Amygdala (tissue), 56 donors: ENCODE results near the gene NRL.
A peak's percentile ranks its signal among the peaks of the same experiment; 100 is the strongest.

Source experiments
- DNase-seq, 56 donors: peaks; one replicate each; lab custom pipeline; 2025; lab: John Stamatoyannopoulos, UW

The NRL gene

GRCh38 chr14:24145690-24146452 is 31.1 kb upstream of the NRL start:
- DNase-seq: no peak

DNA sequence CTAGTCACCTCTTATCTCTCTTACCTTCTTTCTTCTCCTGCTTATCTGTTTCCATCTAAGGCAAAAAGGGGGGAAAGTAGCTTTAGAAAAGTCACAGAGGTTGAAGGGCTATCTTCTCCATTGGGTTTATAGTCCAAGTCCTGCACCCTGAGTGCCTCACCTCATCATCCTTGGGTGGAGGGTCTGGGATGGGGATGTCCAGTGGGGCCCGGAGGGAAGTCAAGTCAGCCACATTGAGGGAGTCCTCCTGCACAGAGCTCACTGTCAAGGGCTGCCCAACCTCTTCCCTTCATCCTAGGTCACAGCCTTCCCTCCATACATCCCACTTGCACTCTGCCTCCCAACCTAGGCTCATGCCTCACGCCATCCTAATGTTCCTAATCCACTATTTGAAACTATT is 30.5 kb upstream of the NRL start:
- no peak for DNase-seq

DNA sequence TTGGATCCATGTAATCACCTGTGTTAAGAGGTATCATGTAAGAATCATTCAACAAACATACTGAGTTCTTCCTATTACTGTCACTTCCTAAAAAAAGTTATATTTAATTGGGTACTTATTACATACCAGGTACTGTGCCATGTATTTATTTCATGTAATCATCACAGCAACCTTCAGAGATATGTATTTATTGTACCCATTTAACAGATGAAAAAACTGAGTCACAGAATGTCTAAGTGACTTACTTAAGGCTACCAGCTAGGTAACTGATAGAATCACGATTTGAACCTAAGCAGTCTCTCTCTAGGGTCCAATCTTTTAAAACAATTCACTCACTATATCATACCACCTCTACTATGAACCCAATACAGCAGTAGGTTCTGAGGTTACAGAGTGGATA is 29.7 kb upstream of the NRL start:
- no peak for DNase-seq

- DNase-seq: no peak
These were observed 28.8 kb upstream of the NRL start for GRCh38 chr14:24143511-24143910.

GRCh38 chr14:24141097-24141880 is 26.5 kb upstream of the NRL start, which contains the start of gene EMC9:
Gene EMC9 (minus strand): TSS chr14:24141591. CDS start chr14:24141304, 287 bp downstream.
- DNase-seq: peak; percentile 75 to 100 (median 99)

DNA sequence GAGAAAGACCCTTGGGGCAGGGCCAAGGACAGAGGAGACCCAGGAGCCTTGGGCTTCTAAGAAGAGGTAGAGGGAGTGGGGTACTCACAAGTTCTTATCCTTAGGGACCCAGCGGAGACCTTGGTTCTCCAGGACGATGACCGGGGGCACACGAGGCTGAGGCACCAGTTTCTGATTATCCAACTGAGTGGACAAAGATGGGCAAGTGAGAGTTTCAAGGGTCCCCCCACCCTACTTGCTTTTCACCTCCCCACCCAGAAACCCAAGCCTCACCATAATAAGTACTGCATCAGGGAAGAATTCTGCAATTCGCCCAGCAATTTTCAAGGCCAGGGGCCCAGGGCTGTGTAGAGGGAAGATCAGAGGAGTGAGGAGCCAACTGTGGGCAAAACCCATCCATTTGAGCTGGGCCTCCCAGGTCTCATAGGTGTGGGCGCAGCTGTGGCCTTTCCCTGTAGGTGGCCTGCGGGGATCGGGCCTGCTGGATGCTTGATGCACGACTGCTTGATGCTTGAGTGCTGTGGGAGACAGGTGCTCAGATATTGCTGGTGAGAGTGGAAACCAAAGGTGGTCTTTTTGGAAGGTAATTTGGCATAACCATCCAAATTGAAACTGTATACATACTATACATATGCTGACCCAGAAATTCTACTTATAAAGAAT is 24.7 kb upstream of the NRL start:
- no peak for DNase-seq

DNA sequence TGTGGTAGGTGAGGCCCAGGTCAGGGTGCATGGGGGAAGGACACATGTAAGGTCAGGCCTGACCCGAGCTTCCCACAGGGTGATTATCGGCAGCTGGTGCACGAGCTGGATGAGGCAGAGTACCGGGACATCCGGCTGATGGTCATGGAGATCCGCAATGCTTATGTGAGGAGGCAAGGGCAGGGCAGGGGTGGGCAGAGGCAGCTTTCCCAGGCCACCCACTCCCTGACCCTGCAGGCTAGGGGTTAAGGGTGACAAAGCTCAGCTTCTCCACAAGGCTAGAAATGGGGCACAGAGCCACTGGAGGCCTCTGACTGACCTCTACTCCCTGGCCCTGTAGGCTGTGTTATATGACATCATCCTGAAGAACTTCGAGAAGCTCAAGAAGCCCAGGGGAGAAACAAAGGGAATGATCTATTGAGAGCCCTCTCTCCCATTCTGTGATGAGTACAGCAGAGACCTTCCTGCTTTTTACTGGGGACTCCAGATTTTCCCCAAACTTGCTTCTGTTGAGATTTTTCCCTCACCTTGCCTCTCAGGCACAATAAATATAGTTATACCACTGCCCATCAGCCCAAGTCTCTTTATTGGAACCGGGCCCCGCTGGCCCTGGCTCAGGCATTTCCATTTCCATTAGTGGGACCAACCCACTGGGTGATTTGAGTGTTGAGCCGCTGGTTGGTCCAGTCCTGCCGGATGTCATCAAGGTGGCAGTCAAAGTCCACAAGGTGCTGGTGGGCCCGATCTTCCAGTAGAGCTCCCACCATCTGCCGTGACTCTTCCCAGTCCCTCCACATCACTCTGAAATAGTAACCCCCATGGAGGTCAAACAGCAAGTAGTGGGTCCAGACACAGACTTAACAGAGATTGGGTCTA is 23.9 kb upstream of the NRL start:
- no peak for DNase-seq

GRCh38 chr14:24137529-24138395 is 23.0 kb upstream of the NRL start:
- no peak for DNase-seq

DNA sequence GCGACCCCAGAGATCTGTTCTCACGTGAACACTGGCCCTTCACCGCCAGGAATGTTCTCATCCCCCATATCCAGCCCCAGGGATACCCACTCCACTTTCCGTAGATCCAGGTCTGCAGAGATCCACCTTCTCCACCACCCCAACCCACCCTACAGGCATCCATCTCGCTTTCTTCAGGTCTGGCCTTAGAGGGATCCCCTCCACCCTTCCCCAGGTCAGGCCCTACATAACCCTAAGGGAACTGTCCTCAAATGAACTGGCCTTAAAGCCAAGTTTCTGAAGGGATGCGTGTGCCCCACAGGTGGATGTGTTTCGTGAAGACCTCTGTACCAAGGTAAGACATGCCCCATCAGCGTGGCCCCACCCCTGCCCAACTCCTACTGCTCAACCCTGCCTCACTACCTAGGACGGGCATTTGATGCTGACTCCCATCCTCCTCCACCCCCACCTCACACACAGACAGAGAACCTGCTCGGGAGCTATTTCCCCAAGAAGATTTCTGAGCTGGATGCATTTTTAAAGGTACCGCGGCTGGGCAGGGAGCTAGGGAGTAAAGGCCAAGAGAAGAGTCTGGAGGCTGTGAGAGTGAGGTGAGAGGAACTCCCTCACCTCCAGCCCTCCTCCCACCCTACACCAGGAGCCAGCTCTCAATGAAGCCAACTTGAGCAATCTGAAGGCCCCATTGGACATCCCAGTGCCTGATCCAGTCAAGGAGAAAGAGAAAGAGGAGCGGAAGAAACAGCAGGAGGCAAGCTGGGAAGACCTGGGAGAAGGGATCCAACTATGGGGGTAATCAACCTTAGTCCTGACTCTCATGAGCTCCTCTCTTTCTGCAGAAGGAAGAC is 22.2 kb upstream of the NRL start:
- DNase-seq: no peak

GRCh38 chr14:24135834-24136683 is 21.3 kb upstream of the NRL start, which contains the start of gene PSME1:
Gene PSME1 (plus strand): TSS chr14:24136194. CDS start chr14:24136263, 69 bp downstream.
- DNase-seq: peak; percentile 30 to 95 (median 85)

DNA sequence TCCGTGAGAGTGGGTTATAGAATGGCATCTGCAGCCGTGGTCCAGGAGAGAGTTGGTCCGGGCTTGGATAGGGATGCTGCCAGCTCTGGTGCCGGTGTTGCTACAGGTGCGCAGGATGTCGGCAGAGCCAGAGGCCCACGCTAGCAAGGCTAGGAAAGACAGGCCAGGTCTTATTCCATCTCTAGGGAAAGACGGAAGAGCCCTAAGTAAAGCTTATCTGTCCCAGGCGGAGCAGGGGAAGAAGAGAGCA is 20.8 kb upstream of the NRL start:
- peak in 1 of 56 donors; percentile 38 for DNase-seq

GRCh38 chr14:24133735-24134134 is 19.0 kb upstream of the NRL start:
- DNase-seq: no peak

- no peak for DNase-seq
These were observed 18.2 kb upstream of the NRL start for GRCh38 chr14:24132976-24133375.

GRCh38 chr14:24132061-24132685 is 17.4 kb upstream of the NRL start:
- no peak for DNase-seq

DNA sequence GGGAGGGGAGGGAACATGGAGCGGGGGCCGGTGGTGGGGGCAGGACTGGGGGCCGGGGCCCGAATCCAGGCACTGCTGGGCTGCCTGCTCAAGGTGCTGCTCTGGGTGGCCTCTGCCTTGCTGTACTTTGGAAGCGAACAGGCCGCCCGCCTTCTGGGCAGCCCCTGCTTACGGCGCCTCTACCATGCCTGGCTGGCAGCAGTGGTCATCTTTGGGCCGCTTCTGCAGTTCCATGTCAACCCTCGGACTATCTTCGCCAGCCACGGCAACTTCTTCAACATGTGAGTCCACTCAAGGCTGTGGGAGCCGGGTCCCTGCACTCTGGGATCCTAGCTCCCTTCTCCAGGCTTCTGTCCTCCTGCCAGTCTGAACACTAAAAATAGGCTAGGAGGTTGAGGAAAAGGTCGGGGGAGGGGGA is 16.8 kb upstream of the NRL start:
- DNase-seq: no peak

GRCh38 chr14:24130717-24131548 is 16.2 kb upstream of the NRL start:
- no peak for DNase-seq
